K562 (cell line): ENCODE results near the gene CDKN1C. TPM values are rescaled to one million over a fixed set of nuclear protein-coding genes. Genes with fewer than 3 reads are reported as not detected.

Experiments
- CC2D1A ChIP-seq: fragments of 450-650 bp; IDR thresholded peaks from 2 replicates; pipeline ENCODE4 v1.6.1; 2017; ENCODE audit warnings: mild to moderate bottlenecking
- CTBP1 ChIP-seq: fragments of 450-650 bp; IDR thresholded peaks from 2 replicates; pipeline ENCODE4 v1.6.1; 2016; ENCODE audit warnings: borderline replicate concordance
- DIDO1 ChIP-seq: fragments of 450-650 bp; IDR thresholded peaks from 2 replicates; pipeline ENCODE4 v1.6.1; 2016; ENCODE audit warnings: low read depth, missing biosample characterization, missing genetic modification characterization
- ESRRB ChIP-seq: fragments of 250-450 bp; sonication (Bioruptor Pico); IDR thresholded peaks from 2 replicates; pipeline ENCODE4 v1.5.0; 2020; ENCODE audit warnings: mild to moderate bottlenecking, moderate library complexity, borderline replicate concordance
- FOXK1 ChIP-seq: sonication (generic); formaldehyde crosslinking; IDR thresholded peaks from 2 replicates; pipeline ENCODE4 v1.8.0; 2022; ENCODE audit warnings: missing genetic modification reagents, mild to moderate bottlenecking, borderline replicate concordance
- FOXK2 ChIP-seq, 2 experiments: fragments of 450-650 bp; IDR thresholded peaks in 1 of 2; conservative IDR thresholded peaks in 1 of 2; 2 replicates each; pipeline ENCODE4 v1.6.1; 2016; ENCODE audit warnings: low read depth in 2 of 2, mild to moderate bottlenecking in 1 of 2
- GATAD2A ChIP-seq: fragments of 450-650 bp; IDR thresholded peaks from 2 replicates; pipeline ENCODE4 v1.6.1; 2017
- KLF6 ChIP-seq: fragments of 250-450 bp; sonication (Bioruptor Pico); IDR thresholded peaks from 2 replicates; pipeline ENCODE4 v1.4.0; 2020; ENCODE audit warnings: mild to moderate bottlenecking, moderate library complexity, borderline replicate concordance
- NCOA6 ChIP-seq: fragments of 450-650 bp; IDR thresholded peaks from 2 replicates; pipeline ENCODE4 v1.6.1; 2017; ENCODE audit warnings: mild to moderate bottlenecking
- NR1H2 ChIP-seq: sonication (generic); formaldehyde crosslinking; IDR thresholded peaks from 2 replicates; pipeline ENCODE4 v1.4.0; 2020; ENCODE audit warnings: mild to moderate bottlenecking, missing genetic modification reagents
- PHB ChIP-seq: fragments of 250-450 bp; sonication (Bioruptor Pico); IDR thresholded peaks from 2 replicates; pipeline ENCODE4 v1.5.0; 2021
- PURB ChIP-seq: sonication (generic); formaldehyde crosslinking; IDR thresholded peaks from 2 replicates; pipeline ENCODE4 v1.9.0; 2021; ENCODE audit warnings: low read depth, mild to moderate bottlenecking, missing genetic modification reagents
- RBM15 ChIP-seq: fragments of 200-400 bp; formaldehyde crosslinking; IDR thresholded peaks from 2 replicates; pipeline ENCODE4 v1.6.1; 2018; ENCODE audit warnings: mild to moderate bottlenecking, low read length, moderate library complexity; ENCODE audit not compliant: insufficient read depth
- SMAD2 ChIP-seq: fragments of 150-350 bp; IDR thresholded peaks from 2 replicates; pipeline ENCODE4 v1.6.1; 2014; ENCODE audit warnings: low read depth, mild to moderate bottlenecking, low read length
- SUPT5H ChIP-seq: fragments of 450-650 bp; IDR thresholded peaks from 2 replicates; pipeline ENCODE4 v1.6.1; 2016
- XRCC4 ChIP-seq: IDR thresholded peaks from one replicate; pipeline ENCODE4 v1.6.1; 2011; ENCODE audit not compliant: insufficient read depth, insufficient read length; ENCODE audit errors: extremely low read depth
- YBX1 ChIP-seq: fragments of 450-650 bp; IDR thresholded peaks from 2 replicates; pipeline ENCODE4 v1.7.1; 2016; ENCODE audit warnings: mild to moderate bottlenecking
- ZBTB49 ChIP-seq: sonication (generic); formaldehyde crosslinking; IDR thresholded peaks from 2 replicates; pipeline ENCODE4 v1.8.0; 2022; ENCODE audit warnings: missing genetic modification reagents, mild to moderate bottlenecking, borderline replicate concordance
- ZEB2 ChIP-seq: fragments of 450-650 bp; IDR thresholded peaks from 2 replicates; pipeline ENCODE4 v1.6.1; 2016
- ZNF174 ChIP-seq: fragments of 250-450 bp; sonication (Bioruptor Pico); IDR thresholded peaks from 2 replicates; pipeline ENCODE4 v1.4.0; 2020; ENCODE audit warnings: mild to moderate bottlenecking
- ZNF175 ChIP-seq: fragments of 200-800 bp; sonication (Bioruptor generic); IDR thresholded peaks from 2 replicates; pipeline ENCODE4 v1.6.1; 2016; ENCODE audit warnings: low read depth, mild to moderate bottlenecking, missing genetic modification characterization, missing compliant biosample characterization
- ZNF212 ChIP-seq: fragments of 450-650 bp; formaldehyde crosslinking; IDR thresholded peaks from 2 replicates; pipeline ENCODE4 v1.4.0; 2020; ENCODE audit warnings: mild to moderate bottlenecking
- ZNF23 ChIP-seq: fragments of 250-450 bp; sonication (Bioruptor Pico); IDR thresholded peaks from 2 replicates; pipeline ENCODE4 v1.4.0; 2020; ENCODE audit warnings: mild to moderate bottlenecking
- ZNF282 ChIP-seq: sonication (generic); formaldehyde crosslinking; IDR thresholded peaks from 2 replicates; pipeline ENCODE4 v1.8.1; 2023; ENCODE audit warnings: missing genetic modification reagents
- ZNF766 ChIP-seq: fragments of 200-800 bp; sonication (Bioruptor generic); conservative IDR thresholded peaks from 2 replicates; pipeline ENCODE4 v1.6.1; 2016; ENCODE audit warnings: missing genetic modification characterization, missing compliant biosample characterization
- ZNF785 ChIP-seq: fragments of 250-450 bp; sonication (Bioruptor Pico); IDR thresholded peaks from 2 replicates; pipeline ENCODE4 v1.4.0; 2020; ENCODE audit warnings: mild to moderate bottlenecking
- polyA plus RNA-seq, 8 experiments: library from polyadenylated mRNA; depleted of rRNA in 4 of 8; stranded (reverse) in 5 of 8; unstranded in 3 of 8; fragments of >200 nt; fragmentation: Nextera tagmentation in 2 of 8; fragmentation: Illumina TruSeq in 1 of 8; extraction: Ambion mirVana in 2 of 8; extraction: Trizol in 1 of 8; gene quantifications; 2 replicates each; pipeline versions ENCODE4 v1.2.1 to v1.2.3, GENCODE V29; 2011 to 2014; ENCODE audit warnings: inconsistent platforms in 1 of 8, missing spikeins in 1 of 8
- total RNA-seq, 7 experiments: library from RNA; depleted of rRNA in 6 of 7; stranded (reverse); fragments of >200 nt in 6 of 7; fragmentation: Illumina TruSeq in 2 of 7; extraction: Trizol in 2 of 7; gene quantifications; 2 replicates each; pipeline versions ENCODE4 v1.2.1 to v1.2.3, GENCODE V29; 2011 to 2021; ENCODE audit warnings: low replicate concordance in 1 of 7
- TF ChIP-seq, protein P1 (sequence below): sonication (generic); formaldehyde crosslinking; IDR thresholded peaks from 2 replicates; pipeline ENCODE4 v1.8.1; 2023; ENCODE audit warnings: mild to moderate bottlenecking, missing genetic modification reagents
- TF ChIP-seq, protein P2 (sequence below): fragments of 450-650 bp; IDR thresholded peaks from 2 replicates; pipeline ENCODE4 v1.6.1; 2016; ENCODE audit warnings: antibody characterized with exemption

The CDKN1C gene
- total and polyA plus RNA-seq, 9 of the 15 experiments (the other 6 are each of a cell fraction or from before 2014, with no cell fraction given): 2.8 to 21.1 (median 9.3) TPM

GRCh38 chr11:2867722-2868505 is 17.7 kb downstream of the CDKN1C start (continued):
- TF ChIP-seq CTBP1 (no peak), NCOA6 (no peak), ZNF785 (CRISPR knock-in tag) (no peak), KLF6 (CRISPR knock-in tag) (no peak), FOXK2 (conservative IDR thresholded peaks at IDR 0.05 in 1 of 2, IDR thresholded peaks at IDR 0.05 in 1 of 2; ENCODE audit: low read depth in 2 of 2) (peak; percentile 25 to 43; a peak in 1 of 4 replicates), PURB (CRISPR knock-in tag) (no peak), DIDO1 (tag) (no peak), ZNF212 (CRISPR knock-in tag) (no peak), ZNF174 (CRISPR knock-in tag) (no peak), RBM15 (no peak), SMAD2 (no peak), ZNF23 (CRISPR knock-in tag) (no peak), YBX1 (no peak), ZNF282 (CRISPR knock-in tag) (no peak), ESRRB (CRISPR knock-in tag) (no peak), ZBTB49 (CRISPR knock-in tag) (no peak), XRCC4 (no peak), SUPT5H (no peak), GATAD2A (no peak), CC2D1A (no peak; the same call in 1 of the 2 replicates), PHB (CRISPR knock-in tag) (no peak), ZNF766 (CRISPR knock-in tag) (no peak), ZEB2 (no peak), FOXK1 (CRISPR knock-in tag) (no peak), ZNF175 (CRISPR knock-in tag) (no peak), NR1H2 (CRISPR knock-in tag) (no peak)
- TF ChIP-seq, protein P1, sequence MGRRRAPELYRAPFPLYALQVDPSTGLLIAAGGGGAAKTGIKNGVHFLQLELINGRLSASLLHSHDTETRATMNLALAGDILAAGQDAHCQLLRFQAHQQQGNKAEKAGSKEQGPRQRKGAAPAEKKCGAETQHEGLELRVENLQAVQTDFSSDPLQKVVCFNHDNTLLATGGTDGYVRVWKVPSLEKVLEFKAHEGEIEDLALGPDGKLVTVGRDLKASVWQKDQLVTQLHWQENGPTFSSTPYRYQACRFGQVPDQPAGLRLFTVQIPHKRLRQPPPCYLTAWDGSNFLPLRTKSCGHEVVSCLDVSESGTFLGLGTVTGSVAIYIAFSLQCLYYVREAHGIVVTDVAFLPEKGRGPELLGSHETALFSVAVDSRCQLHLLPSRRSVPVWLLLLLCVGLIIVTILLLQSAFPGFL (CRISPR knock-in tag): no peak
- TF ChIP-seq, protein P2, sequence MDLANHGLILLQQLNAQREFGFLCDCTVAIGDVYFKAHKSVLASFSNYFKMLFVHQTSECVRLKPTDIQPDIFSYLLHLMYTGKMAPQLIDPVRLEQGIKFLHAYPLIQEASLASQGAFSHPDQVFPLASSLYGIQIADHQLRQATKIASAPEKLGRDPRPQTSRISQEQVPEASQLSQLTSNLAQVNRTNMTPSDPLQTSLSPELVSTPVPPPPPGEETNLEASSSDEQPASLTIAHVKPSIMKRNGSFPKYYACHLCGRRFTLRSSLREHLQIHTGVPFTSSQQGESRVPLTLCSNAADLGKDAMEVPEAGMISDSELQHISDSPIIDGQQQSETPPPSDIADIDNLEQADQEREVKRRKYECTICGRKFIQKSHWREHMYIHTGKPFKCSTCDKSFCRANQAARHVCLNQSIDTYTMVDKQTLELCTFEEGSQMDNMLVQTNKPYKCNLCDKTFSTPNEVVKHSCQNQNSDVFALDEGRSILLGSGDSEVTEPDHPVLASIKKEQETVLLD: no peak
